Testis (tissue), 3 donors: Measurements from ENCODE around the gene CTPS2. TPM values are rescaled to one million over a fixed set of nuclear protein-coding genes. Genes with fewer than 3 reads are reported as not detected.
"Not testable (repeated sequence)": the region's sequence is repeated elsewhere in the genome, so short reads cannot be mapped to it uniquely, and the experiment has no call there.

Source experiments
- DNase-seq: peaks from one replicate; pipeline ENCODE4 v3.0.0-alpha.2; 2019
- H3K27ac ChIP-seq, 2 donors: fragments of 200-600 bp; sonication (generic); one replicate each; pipeline ENCODE4 v1.5.1; 2019
- H3K27me3 ChIP-seq: fragments of 200-600 bp; sonication (generic); one replicate; pipeline ENCODE4 v1.5.1; 2019
- H3K36me3 ChIP-seq: fragments of 200-600 bp; sonication (generic); one replicate; pipeline ENCODE4 v1.5.1; 2017; ENCODE audit warnings: low read depth; ENCODE audit errors: missing control alignments
- H3K4me1 ChIP-seq: fragments of 200-600 bp; sonication (generic); one replicate; pipeline ENCODE4 v1.5.1; 2019
- H3K4me3 ChIP-seq, 2 donors: fragments of 200-600 bp; sonication (generic); one replicate each; pipeline ENCODE4 v1.5.1; 2017 to 2019
- H3K9me3 ChIP-seq: fragments of 200-600 bp; sonication (generic); one replicate; pipeline ENCODE4 v1.5.1; 2017
- POLR2A ChIP-seq: fragments of 450-650 bp; IDR thresholded peaks from one replicate; pipeline ENCODE4 v1.6.1; 2017; ENCODE audit warnings: antibody characterized with exemption, mild to moderate bottlenecking, moderate library complexity
- WGBS, 2 donors: methylation state at CpG; one replicate each; pipeline ENCODE4 v1.1.5; 2018; 5-methylcytosine and 5-hydroxymethylcytosine counted together
- intact Hi-C: fragments of 100-400 bp; cut with DNase I; formaldehyde crosslinking; loops from one replicate; pipeline ENCODE4 v1.15.1; 2023; ENCODE audit warnings: low total_unique reads
- polyA plus RNA-seq: library from polyadenylated mRNA; stranded (reverse); fragments of 350-450 nt; fragmentation: Illumina TruSeq; extraction: RNeasy Lipid Tissue Mini Kit (QIAGEN cat#74804); gene quantifications from one replicate; pipeline ENCODE4 v1.2.3, GENCODE V29; 2014; ENCODE audit warnings: low read depth, low replicate concordance; ENCODE audit not compliant: insufficient read depth
- total RNA-seq, 2 donors: library from RNA; depleted of rRNA; stranded (reverse); fragments of >200 nt; gene quantifications; one replicate each; pipeline ENCODE4 v1.2.3, GENCODE V29; 2016
- TF ChIP-seq, protein P1 (sequence below), 3 experiments: fragments of 450-650 bp in 2 of 3; fragments of 200-600 bp in 1 of 3; sonication (generic) in 1 of 3; IDR thresholded peaks; one replicate each; pipeline ENCODE4 v1.5.1; 2016 to 2019; ENCODE audit warnings: antibody characterized with exemption in 3 of 3, mild to moderate bottlenecking in 2 of 3, moderate library complexity in 1 of 3

Gene CTPS2
- total and polyA plus RNA-seq, 3 donors from 2014 or later, result 3.2 to 9.7 (median 9.5) TPM

DNA sequence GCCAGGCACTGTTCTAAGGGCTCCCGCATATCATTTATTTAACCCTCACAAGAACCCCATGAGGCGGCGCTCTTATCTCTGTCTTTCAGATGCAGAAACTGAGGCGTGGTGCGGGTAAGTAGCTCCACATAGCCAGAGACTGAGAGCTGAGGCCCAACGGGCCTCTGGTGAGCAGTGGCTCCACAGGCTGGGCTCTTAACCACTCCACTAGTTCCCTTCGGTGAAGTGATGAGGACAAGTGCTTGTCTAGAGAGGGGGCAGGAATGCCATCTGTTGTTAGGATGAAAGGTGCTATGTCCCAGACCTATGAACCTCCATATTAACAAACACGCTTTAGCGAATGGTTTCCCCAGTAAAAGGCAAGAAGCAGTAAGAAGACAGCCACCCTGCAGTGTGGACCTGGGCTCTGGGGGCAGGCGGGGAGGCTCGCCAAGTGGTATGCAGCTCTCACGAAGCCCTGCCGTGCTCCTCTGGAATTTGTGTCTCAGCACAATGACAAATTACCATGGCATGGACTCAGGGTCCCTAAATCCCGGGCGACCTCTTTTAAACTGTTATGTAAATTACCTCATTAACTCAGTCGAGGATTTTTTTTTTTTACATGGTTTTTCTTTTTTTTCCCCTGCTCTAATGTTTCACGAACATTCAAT, 83.4 kb downstream of the CTPS2 start:
- Histone ChIP-seq H3K27me3 (no peaks in the 10 kb centered on the region), H3K4me1 (no peaks in the 10 kb centered on the region), H3K27ac (no peak overlapping the region), H3K4me3 (no peak overlapping the region), H3K9me3 (no peaks in the 10 kb centered on the region), H3K36me3 (no peaks in the 10 kb centered on the region)
- DNase-seq, result no peak
- intact Hi-C loops, result no loop called here
- 68 to 71% methylated on average over 12 to 16 of the region's 17 CpGs for WGBS, 2 donors
- TF ChIP-seq, protein P1, sequence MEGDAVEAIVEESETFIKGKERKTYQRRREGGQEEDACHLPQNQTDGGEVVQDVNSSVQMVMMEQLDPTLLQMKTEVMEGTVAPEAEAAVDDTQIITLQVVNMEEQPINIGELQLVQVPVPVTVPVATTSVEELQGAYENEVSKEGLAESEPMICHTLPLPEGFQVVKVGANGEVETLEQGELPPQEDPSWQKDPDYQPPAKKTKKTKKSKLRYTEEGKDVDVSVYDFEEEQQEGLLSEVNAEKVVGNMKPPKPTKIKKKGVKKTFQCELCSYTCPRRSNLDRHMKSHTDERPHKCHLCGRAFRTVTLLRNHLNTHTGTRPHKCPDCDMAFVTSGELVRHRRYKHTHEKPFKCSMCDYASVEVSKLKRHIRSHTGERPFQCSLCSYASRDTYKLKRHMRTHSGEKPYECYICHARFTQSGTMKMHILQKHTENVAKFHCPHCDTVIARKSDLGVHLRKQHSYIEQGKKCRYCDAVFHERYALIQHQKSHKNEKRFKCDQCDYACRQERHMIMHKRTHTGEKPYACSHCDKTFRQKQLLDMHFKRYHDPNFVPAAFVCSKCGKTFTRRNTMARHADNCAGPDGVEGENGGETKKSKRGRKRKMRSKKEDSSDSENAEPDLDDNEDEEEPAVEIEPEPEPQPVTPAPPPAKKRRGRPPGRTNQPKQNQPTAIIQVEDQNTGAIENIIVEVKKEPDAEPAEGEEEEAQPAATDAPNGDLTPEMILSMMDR (IDR thresholded peaks at IDR 0.05), result no peak
- no peak for TF ChIP-seq POLR2A

DNA sequence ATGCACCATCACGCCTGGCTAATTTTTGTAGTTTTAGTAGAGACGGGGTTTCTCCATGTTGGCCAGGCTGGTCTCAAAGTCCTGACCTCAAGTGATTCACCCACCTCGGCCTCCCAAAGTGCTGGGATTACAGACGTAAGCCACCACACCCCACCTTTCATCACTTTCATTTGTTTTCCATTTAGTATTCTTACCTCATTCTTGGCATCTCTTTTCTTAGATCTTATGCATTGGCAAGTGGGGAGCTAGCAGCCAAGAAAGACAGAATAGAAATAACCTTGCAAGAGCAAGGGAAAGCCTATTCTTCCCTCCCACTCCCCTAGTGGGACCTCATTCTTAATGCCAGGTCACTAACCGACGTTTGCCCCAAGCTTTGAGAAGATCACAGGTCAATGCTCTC, 84.0 kb downstream of the CTPS2 start:
- H3K36me3 ChIP-seq, H3K27me3 ChIP-seq, H3K9me3 ChIP-seq, H3K4me3 ChIP-seq, DNase-seq, intact Hi-C loops, H3K4me1 ChIP-seq, H3K27ac ChIP-seq: not testable (repeated sequence)
- WGBS, 2 donors, result 87 to 89% methylated on average over 6 of the region's 6 CpGs

DNA sequence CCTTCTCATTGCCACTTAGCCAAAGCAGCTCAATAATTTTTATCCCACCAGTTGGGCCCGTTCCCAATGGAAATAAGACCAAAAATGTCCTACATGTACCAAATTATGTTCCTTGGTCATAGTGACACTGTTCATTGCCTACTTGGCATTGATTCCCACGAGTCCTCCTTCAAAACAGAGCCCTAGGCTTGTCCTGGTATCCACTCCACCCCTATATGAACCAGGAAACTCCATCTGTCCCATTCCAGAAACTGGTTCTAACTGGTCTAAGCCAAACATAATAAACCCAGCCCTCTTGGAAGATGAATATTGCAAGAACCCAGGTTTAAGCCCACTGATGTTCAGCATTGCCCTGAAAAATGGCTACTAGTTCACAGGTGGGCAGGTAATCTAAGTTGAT, 93.4 kb downstream of the CTPS2 start:
- no peaks in the 10 kb centered on the region for H3K4me1 ChIP-seq
- 100% methylated on average over 1 to 2 of the region's 2 CpGs for WGBS, 2 donors

DNA sequence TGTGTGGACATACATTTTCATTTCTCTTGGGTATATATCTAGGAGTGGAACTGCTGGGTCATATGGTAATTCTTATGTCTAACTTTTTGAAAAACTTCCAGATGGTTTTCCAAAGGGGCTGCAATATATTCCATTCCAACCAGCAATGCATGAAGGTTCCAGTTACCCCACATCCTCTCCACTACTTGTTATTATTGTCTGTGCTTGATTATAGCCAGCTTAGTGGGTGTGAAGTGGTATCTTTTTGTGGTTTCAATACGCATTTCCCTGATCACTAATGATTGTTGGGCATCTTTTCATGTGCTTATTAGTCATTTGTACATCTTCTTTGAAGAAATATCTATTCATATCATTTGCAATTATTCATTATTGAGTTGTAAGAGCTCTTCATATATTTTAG, 94.0 kb downstream of the CTPS2 start:
- TF ChIP-seq POLR2A, result no peak
- TF ChIP-seq, protein P1 (IDR thresholded peaks at IDR 0.05), result no peak
- no peak overlapping the region for H3K27ac ChIP-seq
- no peak for DNase-seq
- H3K4me3 ChIP-seq, result no peak overlapping the region
- no peaks in the 10 kb centered on the region for H3K36me3 ChIP-seq
- no peaks in the 10 kb centered on the region for H3K9me3 ChIP-seq
- H3K27me3 ChIP-seq, result no peaks in the 10 kb centered on the region
- WGBS, 2 donors, result 90 to 94% methylated on average over 1 of the region's 1 CpG
- intact Hi-C loops, result no loop called here
- H3K4me1 ChIP-seq, result no peaks in the 10 kb centered on the region

More for the DNA sequence above, 93.4 kb downstream of the CTPS2 start:
- no peak for TF ChIP-seq POLR2A
- TF ChIP-seq, protein P1 (IDR thresholded peaks at IDR 0.05), result no peak
- Histone ChIP-seq H3K4me3 (no peak overlapping the region), H3K36me3 (no peaks in the 10 kb centered on the region), H3K27me3 (no peaks in the 10 kb centered on the region), H3K9me3 (no peaks in the 10 kb centered on the region), H3K27ac (no peak overlapping the region)
- no peak for DNase-seq
- intact Hi-C loops, result no loop called here

DNA sequence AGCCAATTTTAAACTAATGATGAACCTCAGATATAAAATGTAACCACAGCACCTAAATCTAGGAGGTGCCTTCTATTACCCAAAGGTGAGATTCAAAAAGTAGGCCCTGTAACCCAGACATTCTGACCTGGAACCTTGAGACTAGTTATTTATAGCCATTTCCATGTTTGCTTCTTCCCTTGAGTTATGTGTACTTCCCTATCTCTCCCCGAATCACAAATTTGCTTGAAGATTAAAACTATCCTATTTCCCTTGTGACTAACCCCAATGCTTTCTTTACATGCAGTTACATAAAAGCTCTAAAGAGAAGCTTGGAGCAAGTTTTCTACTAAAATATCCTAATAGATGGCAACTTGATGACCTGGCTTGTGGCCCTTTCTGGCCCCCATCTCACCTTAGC, 95.1 kb downstream of the CTPS2 start:
- TF ChIP-seq, protein P1 (IDR thresholded peaks at IDR 0.05), result no peak
- no peak for TF ChIP-seq POLR2A
- no peak overlapping the region for H3K4me3 ChIP-seq
- H3K4me1 ChIP-seq, result no peaks in the 10 kb centered on the region
- H3K27me3 ChIP-seq, result no peaks in the 10 kb centered on the region
- H3K9me3 ChIP-seq, result no peaks in the 10 kb centered on the region
- WGBS, 2 donors, result 86 to 94% methylated on average over 1 of the region's 1 CpG
- intact Hi-C loops, result no loop called here
- no peak overlapping the region for H3K27ac ChIP-seq
- DNase-seq, result no peak
- no peaks in the 10 kb centered on the region for H3K36me3 ChIP-seq
